ENCODE results near the gene TNFSF18.

GRCh38 chr1:173023343-173023742 is 27.4 kb downstream of the TNFSF18 start:
- TF ChIP-seq CTCF (conservative IDR thresholded peaks at IDR 0.05; ENCODE audit: low read depth, low read length) (no peak), EZH2 (IDR thresholded peaks at IDR 0.05; ENCODE audit: borderline replicate concordance, low read depth, low read length, poor library complexity, severe bottlenecking) (no peak)
